IPS-20b (cell line): ENCODE results near the gene CNTROB.

Experiments used
- H3K27ac ChIP-seq: one replicate; pipeline ENCODE4 v1.5.1; 2013; ENCODE audit warnings: low read length
- H3K27me3 ChIP-seq: 2 replicates; pipeline ENCODE4 v1.6.1; 2013; ENCODE audit warnings: mild to moderate bottlenecking, low read length, inconsistent platforms; ENCODE audit not compliant: insufficient read depth
- H3K36me3 ChIP-seq: 2 replicates; pipeline ENCODE4 v1.6.1; 2013; ENCODE audit warnings: low read depth, mild to moderate bottlenecking, inconsistent platforms, low read length, moderate library complexity; ENCODE audit not compliant: insufficient read depth
- H3K4me1 ChIP-seq: 2 replicates; pipeline ENCODE4 v1.6.1; 2013; ENCODE audit warnings: mild to moderate bottlenecking, control low read depth, inconsistent platforms, low read length, moderate library complexity; ENCODE audit not compliant: insufficient read depth
- H3K4me3 ChIP-seq: 2 replicates; pipeline ENCODE4 v1.5.1; 2013; ENCODE audit warnings: mild to moderate bottlenecking, low read length, inconsistent platforms
- H3K9ac ChIP-seq: 2 replicates; pipeline ENCODE4 v1.6.1; 2013; ENCODE audit warnings: low read depth, mild to moderate bottlenecking, inconsistent platforms, low read length, moderate library complexity
- H3K9me3 ChIP-seq: 2 replicates; pipeline ENCODE4 v1.6.1; 2013; ENCODE audit warnings: mild to moderate bottlenecking, low read depth, low read length, inconsistent platforms; ENCODE audit not compliant: insufficient read depth

The CNTROB gene

DNA sequence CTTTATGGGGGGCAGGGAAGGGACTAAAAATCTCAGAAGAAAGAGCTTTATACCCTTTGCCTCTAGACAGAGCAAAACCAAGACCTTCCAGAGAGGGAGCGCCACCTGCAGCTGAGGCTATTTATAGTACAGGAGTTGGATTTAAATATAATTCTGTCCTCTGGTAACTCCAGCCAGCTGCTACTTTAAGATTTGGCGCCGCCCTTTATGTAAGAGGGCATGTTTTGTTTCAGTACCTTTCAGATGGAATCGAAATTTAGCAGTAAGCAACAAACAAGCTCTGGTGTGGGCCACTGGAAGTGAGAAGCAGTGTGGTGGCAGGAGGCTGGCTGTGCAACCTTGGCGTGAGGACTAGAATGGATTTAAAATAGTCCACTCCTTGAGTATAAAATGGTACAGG, 65.2 kb downstream of the CNTROB start:
- Histone ChIP-seq H3K4me3 (no peak overlapping the region), H3K9ac (no peak overlapping the region), H3K36me3 (no peaks in the 10 kb centered on the region), H3K9me3 (no peaks in the 10 kb centered on the region), H3K4me1 (no peaks in the 10 kb centered on the region), H3K27ac (no peak overlapping the region), H3K27me3 (peaks cover 22% of the 10 kb centered on the region)
